IMR-90 (cell line): ENCODE measurements around the gene ENOX2. TPM values are rescaled to one million over a fixed set of nuclear protein-coding genes. Genes with fewer than 3 reads are reported as not detected.

Experiments used
- ATAC-seq: fragments of 200-7000 bp; cut with Tn5 transposase; 2 replicates; pipeline ENCODE4 v1.9.1; 2020; ENCODE audit warnings: low read depth, mild to moderate bottlenecking, moderate library complexity
- BruUV-seq: library from RNA; stranded (reverse); fragments of 400-500 nt; replicated peaks from 2 replicates; lab custom pipeline; 2021; lab: Mats Ljungman, UMichigan
- CTCF ChIA-PET: fragments of 300-600 bp; formaldehyde crosslinking; extraction: SDS; loops from one replicate; lab custom pipeline; 2021; ENCODE audit warnings: antibody characterized with exemption; lab: Yijun Ruan, JAX
- POLR2A ChIA-PET: fragments of 300-600 bp; sonication (Branson Sonifier 250); formaldehyde crosslinking; loops from one replicate; lab custom pipeline; 2022; ENCODE audit warnings: antibody characterized with exemption; ENCODE audit not compliant: unreplicated experiment; lab: Charles Lee
- DNase-seq: peaks from one replicate; pipeline ENCODE4 v3.0.0; 2013
- H2AFZ ChIP-seq: replicated peaks from 2 replicates; pipeline ENCODE3; 2013; ENCODE audit warnings: low read length, mild to moderate bottlenecking; ENCODE audit not compliant: poor library complexity
- H2AK5ac ChIP-seq: 2 replicates; pipeline ENCODE4 v1.6.1; 2013; ENCODE audit warnings: low read depth, low read length, inconsistent platforms
- H2AK9ac ChIP-seq: replicated peaks from 2 replicates; pipeline ENCODE3; 2013; ENCODE audit warnings: mild to moderate bottlenecking, low read depth, low read length, moderate library complexity; ENCODE audit not compliant: poor library complexity
- H2BK120ac ChIP-seq: 2 replicates; pipeline ENCODE4 v1.6.1; 2013; ENCODE audit warnings: low read depth, low read length, inconsistent platforms
- H2BK15ac ChIP-seq: 3 replicates; pipeline ENCODE4 v1.6.1; 2013; ENCODE audit warnings: low read depth, low read length, inconsistent platforms
- H2BK20ac ChIP-seq: 2 replicates; pipeline ENCODE4 v1.6.1; 2013; ENCODE audit warnings: low read depth, mild to moderate bottlenecking, inconsistent platforms, low read length, moderate library complexity
- H2BK5ac ChIP-seq: 2 replicates; pipeline ENCODE4 v1.6.1; 2013; ENCODE audit warnings: mild to moderate bottlenecking, low read depth, low read length, inconsistent platforms; ENCODE audit not compliant: poor library complexity, severe bottlenecking
- H3K14ac ChIP-seq: replicated peaks from 2 replicates; pipeline ENCODE4 v1.6.1; 2013; ENCODE audit warnings: low read depth, low read length, inconsistent platforms
- H3K18ac ChIP-seq: 2 replicates; pipeline ENCODE4 v1.6.1; 2013; ENCODE audit warnings: low read depth, low read length, control low read depth
- H3K23ac ChIP-seq: 2 replicates; pipeline ENCODE4 v1.6.1; 2013; ENCODE audit warnings: low read depth, low read length, inconsistent platforms
- H3K27ac ChIP-seq: 2 replicates; pipeline ENCODE4 v1.5.1; 2013; ENCODE audit warnings: mild to moderate bottlenecking, control low read depth, low read length; ENCODE audit not compliant: insufficient read depth
- H3K27me3 ChIP-seq: 2 replicates; pipeline ENCODE4 v1.6.1; 2013; ENCODE audit warnings: low read length; ENCODE audit not compliant: control insufficient read depth, insufficient read depth
- H3K36me3 ChIP-seq: 2 replicates; pipeline ENCODE4 v1.6.1; 2013; ENCODE audit warnings: low read length, mixed read lengths; ENCODE audit not compliant: control insufficient read depth, insufficient read depth
- H3K4ac ChIP-seq: 2 replicates; pipeline ENCODE4 v1.6.1; 2013; ENCODE audit warnings: low read depth, low read length, inconsistent platforms
- H3K4me1 ChIP-seq: 2 replicates; pipeline ENCODE4 v1.6.1; 2013; ENCODE audit warnings: low read length, mixed read lengths; ENCODE audit not compliant: control insufficient read depth, insufficient read depth
- H3K4me2 ChIP-seq: 2 replicates; pipeline ENCODE4 v1.6.1; 2013; ENCODE audit warnings: low read depth, mild to moderate bottlenecking, control low read depth, low read length, moderate library complexity
- H3K4me3 ChIP-seq: 2 replicates; pipeline ENCODE4 v1.5.1; 2013; ENCODE audit warnings: low read depth, mild to moderate bottlenecking, control low read depth, low read length, moderate library complexity; ENCODE audit not compliant: insufficient read depth
- H3K56ac ChIP-seq: 2 replicates; pipeline ENCODE4 v1.6.1; 2013; ENCODE audit warnings: low read length, inconsistent platforms; ENCODE audit not compliant: insufficient read depth; ENCODE audit errors: extremely low read depth
- H3K79me1 ChIP-seq, 2 experiments: 2 replicates each; pipeline ENCODE4 v1.6.1; 2013; ENCODE audit warnings: low read length in 2 of 2, inconsistent platforms in 1 of 2, low read depth in 1 of 2
- H3K9ac ChIP-seq: 2 replicates; pipeline ENCODE4 v1.6.1; 2013; ENCODE audit warnings: low read depth, low read length, control low read depth
- H3K9me1 ChIP-seq: 2 replicates; pipeline ENCODE4 v1.6.1; 2013; ENCODE audit warnings: low read length, inconsistent platforms; ENCODE audit not compliant: insufficient read depth
- H3K9me3 ChIP-seq: 2 replicates; pipeline ENCODE4 v1.6.1; 2013; ENCODE audit warnings: low read length; ENCODE audit not compliant: control insufficient read depth, insufficient read depth
- H4K20me1 ChIP-seq: 2 replicates; pipeline ENCODE4 v1.6.1; 2013; ENCODE audit warnings: low read length, inconsistent platforms; ENCODE audit not compliant: insufficient read depth
- H4K5ac ChIP-seq: 2 replicates; pipeline ENCODE4 v1.6.1; 2013; ENCODE audit warnings: mild to moderate bottlenecking, low read depth, low read length, control low read depth
- H4K8ac ChIP-seq, 2 experiments: 2 replicates each; pipeline ENCODE4 v1.6.1; 2013; ENCODE audit warnings: low read depth in 2 of 2, low read length in 2 of 2, control low read depth in 1 of 2, inconsistent platforms in 1 of 2
- H4K91ac ChIP-seq: 2 replicates; pipeline ENCODE4 v1.6.1; 2013; ENCODE audit warnings: low read depth, low read length, inconsistent platforms; ENCODE audit not compliant: insufficient read depth
- BHLHE40 ChIP-seq: fragments of 150-350 bp; IDR thresholded peaks from 2 replicates; pipeline ENCODE4 v1.6.1; 2016; ENCODE audit warnings: mild to moderate bottlenecking, low read depth, low read length
- CEBPB ChIP-seq: IDR thresholded peaks from 2 replicates; pipeline ENCODE4 v1.6.1; 2012; ENCODE audit warnings: low read depth, low read length, improper control_type of control experiment
- CHD1 ChIP-seq: IDR thresholded peaks from 2 replicates; pipeline ENCODE4 v1.6.1; 2012; ENCODE audit warnings: low read depth, low read length, improper control_type of control experiment
- MAFK ChIP-seq: IDR thresholded peaks from 2 replicates; pipeline ENCODE4 v1.6.1; 2012; ENCODE audit warnings: low read depth, low read length, improper control_type of control experiment
- MXI1 ChIP-seq: IDR thresholded peaks from 2 replicates; pipeline ENCODE4 v1.6.1; 2012; ENCODE audit warnings: low read depth, mild to moderate bottlenecking, low read length, moderate library complexity, borderline replicate concordance
- POLR2A ChIP-seq: IDR thresholded peaks from 2 replicates; pipeline ENCODE4 v1.6.1; 2012; ENCODE audit warnings: mild to moderate bottlenecking, low read depth, low read length
- RAD21 ChIP-seq: IDR thresholded peaks from 2 replicates; pipeline ENCODE4 v1.6.1; 2012; ENCODE audit warnings: low read length, improper control_type of control experiment
- RCOR1 ChIP-seq: IDR thresholded peaks from 2 replicates; pipeline ENCODE4 v1.6.1; 2012; ENCODE audit warnings: mild to moderate bottlenecking, low read length, improper control_type of control experiment; ENCODE audit not compliant: insufficient replicate concordance
- SMC3 ChIP-seq: fragments of 150-350 bp; IDR thresholded peaks from 2 replicates; pipeline ENCODE4 v1.6.1; 2016; ENCODE audit warnings: low read depth, mild to moderate bottlenecking, antibody characterized with exemption, low read length, moderate library complexity
- WGBS, 2 experiments: methylation state at CpG; one replicate each; pipeline versions ENCODE4 v1.1.5 to v1.1.7; 2013; ENCODE audit warnings: missing lambda C conversion rate in 2 of 2; ENCODE audit not compliant: insufficient read length in 1 of 2; ENCODE audit errors: extremely low coverage in 2 of 2; 5-methylcytosine and 5-hydroxymethylcytosine counted together
- dilution Hi-C: fragments of 300-500 bp; cut with HindIII; formaldehyde crosslinking; loops from one replicate; pipeline ENCODE4 v1.14.3; 2018; ENCODE audit warnings: low sequenced_read_pairs; ENCODE audit not compliant: unreplicated experiment
- in situ Hi-C: fragments of 300-500 bp; cut with MboI; formaldehyde crosslinking; loops from 3 replicates; pipeline ENCODE4 v1.14.3; 2019; ENCODE audit warnings: low sequenced_read_pairs, inconsistent platforms, mixed read lengths
- intact Hi-C: fragments of 100-400 bp; cut with micrococcal nuclease; formaldehyde crosslinking; loops from 2 replicates; pipeline ENCODE4 v1.10.0; 2022
- polyA plus RNA-seq, 3 experiments: library from polyadenylated mRNA; depleted of rRNA; stranded (reverse); fragments of >200 nt; gene quantifications; 2 replicates each; pipeline ENCODE4 v1.2.3, GENCODE V29; 2012; ENCODE audit warnings: low replicate concordance in 1 of 3
- total RNA-seq: library from RNA; depleted of rRNA; stranded (reverse); fragments of >200 nt; gene quantifications from 2 replicates; pipeline ENCODE4 v1.2.3, GENCODE V29; 2012
- TF ChIP-seq, protein P1 (sequence below): fragments of 150-350 bp; IDR thresholded peaks from 2 replicates; pipeline ENCODE4 v1.6.1; 2017; ENCODE audit warnings: mild to moderate bottlenecking, antibody characterized with exemption, low read length, low read depth
- TF ChIP-seq, protein P2 (sequence below): fragments of 150-350 bp; IDR thresholded peaks from 2 replicates; pipeline ENCODE4 v1.6.1; 2016; ENCODE audit warnings: low read depth, mild to moderate bottlenecking, low read length, moderate library complexity, borderline replicate concordance

ENOX2 gene
- total and polyA plus RNA-seq, 2 of the 4 experiments (the other 2 are of a cell fraction) = 6.3 to 11.8 TPM

DNA sequence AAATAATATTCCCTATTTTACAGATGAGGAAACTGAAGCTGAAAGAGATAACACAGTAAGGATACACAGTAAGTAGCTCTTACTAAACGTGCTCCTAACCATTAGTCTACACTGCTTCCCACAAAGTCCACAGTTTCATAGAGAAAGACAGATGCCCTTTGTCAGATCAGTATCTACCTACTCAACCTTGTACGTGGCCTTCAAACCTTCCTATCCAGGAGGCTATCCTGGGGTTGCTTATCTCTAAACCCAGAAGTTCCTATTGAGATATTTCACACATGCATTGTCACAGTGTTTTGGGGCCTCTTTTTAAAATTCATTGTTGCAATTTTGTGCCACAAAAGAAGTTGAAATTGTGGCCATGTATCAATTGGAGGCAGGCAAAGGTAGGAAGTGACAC, 208.0 kb downstream of the ENOX2 start:
- no peak overlapping the region for H3K18ac ChIP-seq
- DNase-seq (no peak), ATAC-seq (no peak)
- H4K20me1 ChIP-seq = no peaks in the 10 kb centered on the region
- no TSS peak for BruUV-seq
- H3K14ac ChIP-seq = no peak overlapping the region
- no peak overlapping the region for H4K5ac ChIP-seq
- no peak overlapping the region for H2AFZ ChIP-seq
- no peaks in the 10 kb centered on the region for H3K79me1 ChIP-seq
- WGBS, 2 experiments = no CpG with 5 or more reads among the region's 2 CpGs
- intact Hi-C loops (no loop called here), in situ Hi-C loops (no loop called here), dilution Hi-C loops (no loop called here)
- no peaks in the 10 kb centered on the region for H3K4me1 ChIP-seq
- H4K8ac ChIP-seq = no peak overlapping the region
- H2BK5ac ChIP-seq = no peak overlapping the region
- H3K9ac ChIP-seq = no peak overlapping the region
- H2BK120ac ChIP-seq = no peak overlapping the region
- no peak for TF ChIP-seq RCOR1
- TF ChIP-seq, protein P1, sequence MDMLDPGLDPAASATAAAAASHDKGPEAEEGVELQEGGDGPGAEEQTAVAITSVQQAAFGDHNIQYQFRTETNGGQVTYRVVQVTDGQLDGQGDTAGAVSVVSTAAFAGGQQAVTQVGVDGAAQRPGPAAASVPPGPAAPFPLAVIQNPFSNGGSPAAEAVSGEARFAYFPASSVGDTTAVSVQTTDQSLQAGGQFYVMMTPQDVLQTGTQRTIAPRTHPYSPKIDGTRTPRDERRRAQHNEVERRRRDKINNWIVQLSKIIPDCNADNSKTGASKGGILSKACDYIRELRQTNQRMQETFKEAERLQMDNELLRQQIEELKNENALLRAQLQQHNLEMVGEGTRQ = no peak
- no peak for TF ChIP-seq MXI1
- no peak for TF ChIP-seq CEBPB
- no peak for TF ChIP-seq MAFK
- TF ChIP-seq POLR2A = no peak
- no peak for TF ChIP-seq CHD1
- TF ChIP-seq, protein P2, sequence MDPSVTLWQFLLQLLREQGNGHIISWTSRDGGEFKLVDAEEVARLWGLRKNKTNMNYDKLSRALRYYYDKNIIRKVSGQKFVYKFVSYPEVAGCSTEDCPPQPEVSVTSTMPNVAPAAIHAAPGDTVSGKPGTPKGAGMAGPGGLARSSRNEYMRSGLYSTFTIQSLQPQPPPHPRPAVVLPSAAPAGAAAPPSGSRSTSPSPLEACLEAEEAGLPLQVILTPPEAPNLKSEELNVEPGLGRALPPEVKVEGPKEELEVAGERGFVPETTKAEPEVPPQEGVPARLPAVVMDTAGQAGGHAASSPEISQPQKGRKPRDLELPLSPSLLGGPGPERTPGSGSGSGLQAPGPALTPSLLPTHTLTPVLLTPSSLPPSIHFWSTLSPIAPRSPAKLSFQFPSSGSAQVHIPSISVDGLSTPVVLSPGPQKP = no peak
- TF ChIP-seq SMC3 = no peak
- no peak for TF ChIP-seq BHLHE40
- TF ChIP-seq RAD21 = no peak
- no peak overlapping the region for H2AK9ac ChIP-seq
- ChIA-PET CTCF (no interaction called here), POLR2A (no interaction called here)
- H3K23ac ChIP-seq = no peak overlapping the region
- no peak overlapping the region for H2BK20ac ChIP-seq
- no peak overlapping the region for H3K56ac ChIP-seq
- no peak overlapping the region for H3K4me2 ChIP-seq
- H3K4me3 ChIP-seq = no peak overlapping the region
- H4K91ac ChIP-seq = no peak overlapping the region
- no peak overlapping the region for H2BK15ac ChIP-seq
- H3K36me3 ChIP-seq = no peaks in the 10 kb centered on the region
- no peak overlapping the region for H3K27ac ChIP-seq
- no peaks in the 10 kb centered on the region for H3K27me3 ChIP-seq
- H2AK5ac ChIP-seq = no peak overlapping the region
- no peaks in the 10 kb centered on the region for H3K9me1 ChIP-seq
- H3K4ac ChIP-seq = no peak overlapping the region
- no peaks in the 10 kb centered on the region for H3K9me3 ChIP-seq
